ENCODE results near the gene XXYLT1. TPM values are rescaled to one million over a fixed set of nuclear protein-coding genes. Genes with fewer than 3 reads are reported as not detected.

XXYLT1 gene
- total RNA-seq, 2 experiments from 2014 or later = 3.1 to 3.7 TPM

GRCh38 chr3:195119461-195120266 lies 151.3 kb downstream of the XXYLT1 start:
- DNase-seq = no peak
- CTCF ChIA-PET = no interaction called here

GRCh38 chr3:195118671-195119070 lies 152.3 kb downstream of the XXYLT1 start:
- Histone ChIP-seq H3K27ac (ENCODE audit: low read depth in 1 of 2, low read length in 2 of 2) (no peak overlapping the region), H3K27me3 (ENCODE audit: control insufficient read depth in 1 of 2, insufficient read depth in 2 of 2, low read length in 2 of 2) (no peaks in the 10 kb centered on the region), H3K4me3 (ENCODE audit: low read length) (no peak overlapping the region), H3K4me1 (ENCODE audit: insufficient read depth, low read length) (no peaks in the 10 kb centered on the region), H3K9me3 (ENCODE audit: control insufficient read depth in 1 of 2, insufficient read depth in 1 of 2, low read length in 2 of 2) (no peaks in the 10 kb centered on the region), H3K36me3 (ENCODE audit: insufficient read depth, low read length) (no peaks in the 10 kb centered on the region)
- intact Hi-C loops (cut with DNase I, micrococcal nuclease) = no loop called here
- POLR2A ChIA-PET = no interaction called here
- ATAC-seq (ENCODE audit: poor library complexity) (no peak), DNase-seq (no peak)
- Mint-ChIP-seq H3K36me3 (ENCODE audit: low read depth) (no peaks in the 10 kb centered on the region), H3K27me3 (no peaks in the 10 kb centered on the region), H3K4me3 (no peak overlapping the region), H3K9me3 (no peaks in the 10 kb centered on the region), H3K4me1 (ENCODE audit: low read depth) (peaks cover 7% of the 10 kb centered on the region), H3K27ac (no peak overlapping the region)
- TF ChIP-seq CTCF (IDR thresholded peaks at IDR 0.05) = no peak
- CTCF ChIA-PET = no interaction called here

More at GRCh38 chr3:195119461-195120266, 151.3 kb downstream of the XXYLT1 start:
- intact Hi-C loops (cut with DNase I, micrococcal nuclease) = no loop called here
- ATAC-seq (ENCODE audit: poor library complexity) = no peak
- no peak for TF ChIP-seq CTCF (IDR thresholded peaks at IDR 0.05)
- Mint-ChIP-seq H3K4me3 (no peak overlapping the region), H3K36me3 (ENCODE audit: low read depth) (no peaks in the 10 kb centered on the region), H3K27ac (no peak overlapping the region), H3K9me3 (no peaks in the 10 kb centered on the region), H3K27me3 (no peaks in the 10 kb centered on the region), H3K4me1 (ENCODE audit: low read depth) (peaks cover 7% of the 10 kb centered on the region)
- no peaks in the 10 kb centered on the region for H3K27me3 ChIP-seq (ENCODE audit: control insufficient read depth in 1 of 2, insufficient read depth in 2 of 2, low read length in 2 of 2)
- H3K36me3 ChIP-seq (ENCODE audit: insufficient read depth, low read length) = no peaks in the 10 kb centered on the region
- no peaks in the 10 kb centered on the region for H3K4me1 ChIP-seq (ENCODE audit: insufficient read depth, low read length)
- POLR2A ChIA-PET = interaction anchor here (1.2 kb wide), 1 partner anchor 14 kb away, joined by 4 read pairs; no protein-coding TSS in a partner anchor
- H3K27ac ChIP-seq (ENCODE audit: low read depth in 1 of 2, low read length in 2 of 2) = no peak overlapping the region
- no peak overlapping the region for H3K4me3 ChIP-seq (ENCODE audit: low read length)
- no peaks in the 10 kb centered on the region for H3K9me3 ChIP-seq (ENCODE audit: control insufficient read depth in 1 of 2, insufficient read depth in 1 of 2, low read length in 2 of 2)

DNA sequence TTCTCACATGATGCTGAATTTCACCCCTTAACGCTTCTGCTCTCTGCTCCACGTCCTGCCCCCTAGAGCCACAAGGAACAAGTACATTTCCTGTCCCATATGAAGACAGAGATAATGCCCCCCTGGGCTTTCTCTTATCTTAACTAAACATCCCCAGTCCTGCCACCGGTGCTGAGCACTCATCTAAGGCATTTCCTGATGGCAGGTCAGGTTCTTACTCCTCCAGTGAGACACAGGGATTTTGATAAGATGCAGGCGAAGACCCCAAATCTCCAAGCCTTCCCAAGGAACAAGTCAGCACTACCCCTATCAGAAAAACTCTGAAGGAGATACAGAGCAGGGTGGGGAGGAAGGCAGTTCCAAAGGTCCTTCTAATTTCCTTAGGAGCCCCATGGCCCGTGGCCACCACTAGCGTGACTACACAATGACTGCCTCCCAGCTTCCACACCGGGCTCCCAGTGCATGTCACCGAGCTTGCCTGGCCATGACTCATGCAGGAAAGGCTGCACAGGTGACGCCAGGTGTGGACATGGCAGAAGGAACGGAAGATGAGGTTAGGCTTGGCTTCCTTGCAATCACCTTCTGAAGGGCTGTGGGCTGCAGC lies 152.9 kb downstream of the XXYLT1 start:
- Mint-ChIP-seq H3K4me1 (ENCODE audit: low read depth) (peaks cover 7% of the 10 kb centered on the region), H3K27ac (no peak overlapping the region), H3K36me3 (ENCODE audit: low read depth) (no peaks in the 10 kb centered on the region), H3K27me3 (no peaks in the 10 kb centered on the region), H3K4me3 (no peak overlapping the region), H3K9me3 (no peaks in the 10 kb centered on the region)
- POLR2A ChIA-PET = no interaction called here
- no peak overlapping the region for H3K27ac ChIP-seq (ENCODE audit: low read depth in 1 of 2, low read length in 2 of 2)
- H3K27me3 ChIP-seq (ENCODE audit: control insufficient read depth in 1 of 2, insufficient read depth in 2 of 2, low read length in 2 of 2) = no peaks in the 10 kb centered on the region
- ATAC-seq (ENCODE audit: poor library complexity) (no peak), DNase-seq (no peak)
- CTCF ChIA-PET = no interaction called here
- intact Hi-C loops (cut with DNase I, micrococcal nuclease) = no loop called here
- TF ChIP-seq CTCF (IDR thresholded peaks at IDR 0.05) = no peak
- no peak overlapping the region for H3K4me3 ChIP-seq (ENCODE audit: low read length)
- no peaks in the 10 kb centered on the region for H3K4me1 ChIP-seq (ENCODE audit: insufficient read depth, low read length)
- no peaks in the 10 kb centered on the region for H3K9me3 ChIP-seq (ENCODE audit: control insufficient read depth in 1 of 2, insufficient read depth in 1 of 2, low read length in 2 of 2)
- H3K36me3 ChIP-seq (ENCODE audit: insufficient read depth, low read length) = no peaks in the 10 kb centered on the region
